Mesenchymal stem cell (in vitro differentiated cells and primary cell): ENCODE data around the gene TUBA3D.
"Not testable (repeated sequence)": the region's sequence is repeated elsewhere in the genome, so short reads cannot be mapped to it uniquely, and the experiment has no call there.

Experiments used
- DNase-seq: peaks from one replicate; pipeline ENCODE4 v3.0.0-alpha.2; 2013
- H2AFZ ChIP-seq: one replicate; pipeline ENCODE4 v1.6.1; 2013; ENCODE audit warnings: low read depth, mild to moderate bottlenecking, control low read depth, inconsistent platforms, low read length, moderate library complexity
- H2AK5ac ChIP-seq: 2 replicates; pipeline ENCODE4 v1.6.1; 2013; ENCODE audit warnings: low read length, moderate library complexity, mild to moderate bottlenecking, inconsistent platforms; ENCODE audit not compliant: severe bottlenecking
- H2BK120ac ChIP-seq: one replicate; pipeline ENCODE4 v1.6.1; 2013; ENCODE audit warnings: low read depth, mild to moderate bottlenecking, inconsistent platforms, low read length, moderate library complexity
- H2BK12ac ChIP-seq, 2 experiments: one replicate each; pipeline ENCODE4 v1.6.1; 2013; ENCODE audit warnings: inconsistent platforms in 2 of 2, low read length in 2 of 2, mild to moderate bottlenecking in 2 of 2, moderate library complexity in 2 of 2, control low read depth in 1 of 2
- H2BK15ac ChIP-seq: one replicate; pipeline ENCODE4 v1.6.1; 2013; ENCODE audit warnings: mild to moderate bottlenecking, low read depth, inconsistent platforms; ENCODE audit not compliant: poor library complexity, severe bottlenecking
- H2BK5ac ChIP-seq: 2 replicates; pipeline ENCODE4 v1.6.1; 2013; ENCODE audit warnings: low read depth, mild to moderate bottlenecking, low read length, control low read depth, inconsistent platforms; ENCODE audit not compliant: poor library complexity, severe bottlenecking
- H3K14ac ChIP-seq, 2 experiments: one replicate each; pipeline ENCODE4 v1.6.1; 2013; ENCODE audit warnings: inconsistent platforms in 2 of 2, low read length in 2 of 2, control low read depth in 1 of 2, mild to moderate bottlenecking in 1 of 2, moderate library complexity in 1 of 2
- H3K18ac ChIP-seq, 2 experiments: one replicate each; pipeline ENCODE4 v1.6.1; 2013; ENCODE audit warnings: inconsistent platforms in 2 of 2, low read length in 2 of 2, control low read depth in 1 of 2, low read depth in 1 of 2, mild to moderate bottlenecking in 1 of 2
- H3K23ac ChIP-seq, 2 experiments: one replicate each; pipeline ENCODE4 v1.6.1; 2013; ENCODE audit warnings: inconsistent platforms in 2 of 2, low read length in 2 of 2, mild to moderate bottlenecking in 2 of 2, moderate library complexity in 2 of 2, control low read depth in 1 of 2
- H3K27ac ChIP-seq: 2 replicates; pipeline ENCODE4 v1.5.1; 2013; ENCODE audit warnings: mild to moderate bottlenecking, moderate library complexity, low read length, control low read depth, inconsistent platforms; ENCODE audit not compliant: poor library complexity, severe bottlenecking
- H3K27me3 ChIP-seq, 2 experiments: 2 replicates each; pipeline versions ENCODE4 v1.6.1 to v1.7.0; 2013; ENCODE audit warnings: low read length in 2 of 2, mild to moderate bottlenecking in 2 of 2, moderate library complexity in 2 of 2, control low read depth in 1 of 2, inconsistent platforms in 1 of 2; ENCODE audit not compliant: control insufficient read depth in 1 of 2, insufficient read depth in 1 of 2
- H3K36me3 ChIP-seq, 2 experiments: 2 replicates each; pipeline versions ENCODE4 v1.6.1 to v1.7.0; 2013; ENCODE audit warnings: low read length in 2 of 2, control low read depth in 1 of 2, inconsistent platforms in 1 of 2, low read depth in 1 of 2, mild to moderate bottlenecking in 1 of 2; ENCODE audit not compliant: insufficient read depth in 2 of 2, control insufficient read depth in 1 of 2
- H3K4ac ChIP-seq, 2 experiments: one replicate each; pipeline ENCODE4 v1.6.1; 2013; ENCODE audit warnings: inconsistent platforms in 2 of 2, low read length in 2 of 2, mild to moderate bottlenecking in 2 of 2, moderate library complexity in 2 of 2, control low read depth in 1 of 2, low read depth in 1 of 2
- H3K4me1 ChIP-seq: 2 replicates; pipeline ENCODE4 v1.6.1; 2013; ENCODE audit warnings: low read depth, low read length, control low read depth; ENCODE audit not compliant: control insufficient read depth, insufficient read depth
- H3K4me2 ChIP-seq: 2 replicates; pipeline ENCODE4 v1.6.1; 2013; ENCODE audit warnings: low read length, mild to moderate bottlenecking, inconsistent platforms; ENCODE audit not compliant: poor library complexity, severe bottlenecking
- H3K4me3 ChIP-seq, 2 experiments: 2 replicates each; pipeline versions ENCODE4 v1.5.1 to v1.7.0; 2013; ENCODE audit warnings: low read length in 2 of 2, mild to moderate bottlenecking in 2 of 2, control low read depth in 1 of 2, low read depth in 1 of 2; ENCODE audit not compliant: insufficient read depth in 1 of 2
- H3K79me1 ChIP-seq: replicated peaks from 2 replicates; pipeline ENCODE4 v1.6.1; 2013; ENCODE audit warnings: mild to moderate bottlenecking, control low read depth, low read length, inconsistent platforms; ENCODE audit not compliant: poor library complexity, severe bottlenecking
- H3K9ac ChIP-seq: 2 replicates; pipeline ENCODE4 v1.7.0; 2013; ENCODE audit warnings: mild to moderate bottlenecking, low read length, moderate library complexity
- H3K9me3 ChIP-seq: 2 replicates; pipeline ENCODE4 v1.7.0; 2013; ENCODE audit warnings: mild to moderate bottlenecking, low read length; ENCODE audit not compliant: control insufficient read depth
- H4K8ac ChIP-seq: one replicate; pipeline ENCODE4 v1.6.1; 2013; ENCODE audit warnings: inconsistent platforms, mild to moderate bottlenecking, low read length, moderate library complexity
- H4K91ac ChIP-seq: one replicate; pipeline ENCODE4 v1.6.1; 2013; ENCODE audit warnings: mild to moderate bottlenecking, low read length, inconsistent platforms
- WGBS: methylation state at CpG from one replicate; pipeline ENCODE4 v1.1.7; 2013; ENCODE audit warnings: mixed read lengths; 5-methylcytosine and 5-hydroxymethylcytosine counted together

TUBA3D gene

DNA sequence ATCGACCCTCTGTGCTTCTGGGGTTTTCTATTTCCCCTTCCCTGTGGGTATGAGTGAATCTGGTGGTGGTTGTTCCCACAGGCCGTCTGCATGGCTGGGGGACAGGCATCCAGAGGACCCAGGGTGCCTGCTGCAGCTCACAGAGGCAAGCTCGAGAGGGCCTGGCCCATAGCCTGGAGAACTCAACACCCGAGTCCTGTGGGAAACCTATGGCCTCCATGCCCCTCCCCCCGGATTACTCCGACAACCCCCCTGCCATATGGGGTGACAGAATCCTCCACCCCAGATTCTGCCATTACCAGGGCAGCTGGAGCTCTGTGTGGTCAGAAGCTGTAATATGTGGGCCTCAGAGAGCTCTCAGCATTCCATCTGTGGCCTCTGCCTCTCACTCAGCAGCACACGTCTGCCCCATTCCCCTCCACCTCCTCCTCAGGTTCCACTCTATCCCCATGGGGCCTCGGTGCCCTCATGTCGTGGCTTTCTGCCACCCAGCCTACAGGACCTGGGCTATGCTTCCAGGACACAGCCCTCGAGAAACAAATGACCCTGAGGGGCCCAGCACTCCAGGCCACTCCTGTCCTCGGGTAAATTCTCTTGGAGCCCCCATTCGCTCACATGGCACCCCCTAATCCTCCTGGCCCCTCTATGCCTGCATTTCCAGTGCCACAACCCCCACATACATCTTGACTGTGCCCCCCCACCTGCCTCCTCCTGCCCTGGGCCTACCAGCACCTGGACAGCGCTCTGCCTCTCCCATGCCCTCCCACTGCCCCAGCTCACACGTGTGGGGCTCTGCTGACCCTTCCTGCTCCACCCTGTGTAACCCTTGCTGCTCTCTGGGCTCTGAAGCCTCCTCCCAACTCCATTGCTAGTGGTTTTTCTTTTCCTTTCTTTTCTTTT is 12.6 kb downstream of the TUBA3D start:
- H3K27ac ChIP-seq: peak overlapping the region; percentile 1
- H2BK5ac ChIP-seq: no peak overlapping the region
- H3K79me1 ChIP-seq: peaks cover 13% of the 10 kb centered on the region
- no peak overlapping the region for H3K4me2 ChIP-seq
- H2AFZ ChIP-seq: no peak overlapping the region
- H3K36me3 ChIP-seq: peaks cover 4 to 23% of the 10 kb centered on the region in 2 experiments
- H2BK15ac ChIP-seq: no peak overlapping the region
- no peak overlapping the region for H4K8ac ChIP-seq
- no peak overlapping the region for H3K4me3 ChIP-seq
- H3K4me1 ChIP-seq: peaks cover 36% of the 10 kb centered on the region
- WGBS: 86% methylated on average over 14 of the region's 14 CpGs
- H4K91ac ChIP-seq: no peak overlapping the region
- no peak overlapping the region for H2BK12ac ChIP-seq
- H3K27me3 ChIP-seq: no peaks in the 10 kb centered on the region
- DNase-seq: no peak
- no peak overlapping the region for H2BK120ac ChIP-seq
- H3K9me3 ChIP-seq: no peaks in the 10 kb centered on the region
- peak overlapping the region in 1 of 2 experiments; percentile 94 for H3K23ac ChIP-seq
- H3K9ac ChIP-seq: no peak overlapping the region
- H3K14ac ChIP-seq: peak overlapping the region in 1 of 2 experiments; percentile 87
- H3K4ac ChIP-seq: no peak overlapping the region
- H3K18ac ChIP-seq: no peak overlapping the region
- peak overlapping the region; percentile 49 for H2AK5ac ChIP-seq

DNA sequence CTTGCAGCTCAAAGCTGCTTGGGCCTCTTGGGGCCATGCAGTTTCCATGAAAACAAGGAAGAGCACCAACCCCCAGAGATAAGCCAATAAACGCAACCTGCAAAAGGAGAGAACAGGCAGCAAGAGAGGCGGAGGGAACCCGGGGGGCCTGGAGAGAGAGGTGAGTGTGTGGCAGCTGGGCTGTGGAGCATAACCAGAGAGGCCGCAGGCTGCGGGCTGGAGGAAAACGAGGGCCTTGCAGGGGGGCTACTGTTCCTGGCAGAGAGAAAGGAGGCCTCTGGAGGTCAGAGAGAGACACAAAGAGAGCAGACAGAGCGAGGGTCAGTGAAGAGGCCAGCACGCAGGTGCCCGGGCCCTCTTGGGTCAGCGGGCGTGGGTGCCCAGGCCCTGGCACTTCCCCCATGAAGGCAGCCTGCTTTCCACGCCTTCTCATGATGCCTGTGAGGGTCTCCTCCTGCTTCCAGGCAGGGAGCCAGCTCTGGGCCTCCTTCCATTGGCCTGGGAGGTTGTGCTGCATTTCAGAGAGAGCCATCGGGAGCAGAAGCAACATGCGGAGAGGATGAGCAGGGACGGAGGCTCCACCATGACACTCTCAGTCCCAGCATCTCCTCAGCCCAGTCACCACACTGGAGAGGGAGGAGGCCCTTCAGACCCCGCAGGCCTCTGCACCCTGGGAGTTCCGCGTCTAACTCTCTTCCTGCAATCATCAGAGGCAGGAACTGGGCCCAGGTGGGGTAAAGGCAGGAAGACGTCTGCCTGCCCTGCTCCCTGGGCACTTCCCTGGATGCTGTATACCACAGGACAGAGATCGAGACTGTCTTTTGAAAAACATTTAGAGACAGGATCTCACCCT is 14.9 kb downstream of the TUBA3D start:
- Histone ChIP-seq H3K4ac (peak overlapping the region in 1 of 2 experiments; percentile 64), H3K4me1 (peaks cover 39% of the 10 kb centered on the region), H4K8ac (peak overlapping the region; percentile 59), H3K4me3 (peak overlapping the region; percentile 59 to 78), H3K27ac (peak overlapping the region; percentile 81), H3K36me3 (peaks cover 4 to 16% of the 10 kb centered on the region in 2 experiments), H2AK5ac (peak overlapping the region; percentile 63), H2AFZ (peak overlapping the region; percentile 18), H3K4me2 (peak overlapping the region; percentile 64), H3K9ac (peak overlapping the region; percentile 72), H3K14ac (peak overlapping the region in 1 of 2 experiments; percentile 73)
- H3K79me1 ChIP-seq, H2BK12ac ChIP-seq, H3K18ac ChIP-seq, H3K23ac ChIP-seq, H2BK15ac ChIP-seq, DNase-seq, H2BK120ac ChIP-seq, H3K27me3 ChIP-seq, H4K91ac ChIP-seq, H2BK5ac ChIP-seq, H3K9me3 ChIP-seq: not testable (repeated sequence)
- WGBS: 72% methylated on average over 20 of the region's 20 CpGs

- peak overlapping the region; percentile 64 for H3K4me2 ChIP-seq
- H3K9ac ChIP-seq: peak overlapping the region; percentile 72
- H3K9me3 ChIP-seq, H2BK15ac ChIP-seq, H4K91ac ChIP-seq, H2BK12ac ChIP-seq, H2BK120ac ChIP-seq, H3K27me3 ChIP-seq, H3K23ac ChIP-seq, H3K4ac ChIP-seq, H3K79me1 ChIP-seq, H2BK5ac ChIP-seq: not testable (repeated sequence)
- H2AK5ac ChIP-seq: peak overlapping the region; percentile 13
- peak overlapping the region; percentile 81 for H3K27ac ChIP-seq
- peaks cover 36% of the 10 kb centered on the region for H3K4me1 ChIP-seq
- H3K18ac ChIP-seq: peak overlapping the region in 1 of 2 experiments; percentile 41
- peak overlapping the region in 1 of 2 experiments; percentile 73 for H3K14ac ChIP-seq
- peak overlapping the region; percentile 18 for H2AFZ ChIP-seq
- peak; percentile 6 for DNase-seq
- H3K36me3 ChIP-seq: peaks cover 4 to 16% of the 10 kb centered on the region in 2 experiments
- peak overlapping the region; percentile 59 for H4K8ac ChIP-seq
- H3K4me3 ChIP-seq: peak overlapping the region; percentile 59 to 78
- WGBS: 38% methylated on average over 7 of the region's 22 CpGs
These were observed 15.5 kb downstream of the TUBA3D start for GRCh38 chr2:131491469-131491836.
